HepG2 (cell line): ENCODE results near the gene CD163. TPM values are rescaled to one million over a fixed set of nuclear protein-coding genes. Genes with fewer than 3 reads are reported as not detected.

Experiments
- ATAC-seq: fragments of 200-7000 bp; cut with Tn5 transposase; 3 replicates; pipeline ENCODE4 v1.9.1; 2020; ENCODE audit warnings: mild to moderate bottlenecking, moderate library complexity
- BruUV-seq: library from RNA; stranded (reverse); fragments of 400-500 nt; replicated peaks from 2 replicates; lab custom pipeline; 2021; lab: Mats Ljungman, UMichigan
- CTCF ChIA-PET: fragments of 300-600 bp; formaldehyde crosslinking; extraction: SDS; loops from one replicate; lab custom pipeline; 2021; ENCODE audit warnings: low total read pairs, inconsistent platforms, low intra/inter-chr PET ratio; lab: Yijun Ruan, JAX
- POLR2A ChIA-PET: fragments of 350-600 bp; sonication (Branson Sonifier 250); formaldehyde crosslinking; loops from one replicate; lab custom pipeline; 2020; ENCODE audit warnings: antibody characterized with exemption, inconsistent platforms; lab: Yijun Ruan, JAX
- DNase-seq: peaks from one replicate; pipeline ENCODE4 v3.0.0-alpha.2; 2015; ENCODE audit warnings: low spot score
- FAIRE-seq: peaks from 3 replicates; lab custom pipeline; 2011; peaks lifted over from hg19 to GRCh38; lab: Jason Lieb, UNC
- H2AFZ ChIP-seq: one replicate; pipeline ENCODE4 v1.6.1; 2011; ENCODE audit warnings: low read length, inconsistent platforms
- H3K27ac ChIP-seq: fragments of 300-600 bp; 3 replicates; pipeline ENCODE4 v1.8.0; 2011; ENCODE audit warnings: mixed run types, mild to moderate bottlenecking, mixed read lengths, low read length, inconsistent platforms; ENCODE audit not compliant: insufficient read depth; ENCODE audit errors: extremely low read length
- H3K27me3 ChIP-seq, 2 experiments: fragments of 200-600 bp in 1 of 2; 2 replicates in 1 of 2; 3 replicates in 1 of 2; pipeline versions ENCODE4 v1.6.0 to v1.8.0; 2011; ENCODE audit warnings: low read length in 2 of 2, mild to moderate bottlenecking in 2 of 2, moderate library complexity in 2 of 2, inconsistent platforms in 1 of 2; ENCODE audit not compliant: insufficient read depth in 2 of 2, control insufficient read depth in 1 of 2
- H3K36me3 ChIP-seq, 2 experiments: fragments of 200-600 bp in 1 of 2; replicated peaks in 1 of 2; 2 replicates in 1 of 2; 3 replicates in 1 of 2; pipeline versions ENCODE4 v1.5.1 to v1.8.0; 2011; ENCODE audit warnings: low read length in 2 of 2, inconsistent platforms in 1 of 2; ENCODE audit not compliant: insufficient read depth in 2 of 2, control insufficient read depth in 1 of 2
- H3K4me1 ChIP-seq: 2 replicates; pipeline ENCODE4 v1.5.1; 2012; ENCODE audit warnings: low read length, inconsistent platforms; ENCODE audit not compliant: insufficient read depth
- H3K4me2 ChIP-seq: 2 replicates; pipeline ENCODE4 v1.6.0; 2011; ENCODE audit warnings: low read depth, low read length, inconsistent platforms
- H3K4me3 ChIP-seq, 3 experiments: fragments of 200-600 bp in 1 of 3; sonication (generic), shearing (Covaris generic) in 1 of 3; replicated peaks in 1 of 3; 2 replicates each; pipeline ENCODE4 v1.5.1; 2011 to 2016; ENCODE audit warnings: low read length in 3 of 3, inconsistent platforms in 2 of 3, low read depth in 2 of 3, mild to moderate bottlenecking in 2 of 3, control low read depth in 1 of 3, mixed read lengths in 1 of 3; ENCODE audit not compliant: insufficient read depth in 1 of 3
- H3K79me2 ChIP-seq: one replicate; pipeline ENCODE4 v1.6.1; 2011; ENCODE audit warnings: low read length, inconsistent platforms; ENCODE audit not compliant: insufficient read depth
- H3K9ac ChIP-seq: 2 replicates; pipeline ENCODE4 v1.6.0; 2011; ENCODE audit warnings: mild to moderate bottlenecking, low read depth, low read length, inconsistent platforms; ENCODE audit not compliant: insufficient read depth
- H3K9me3 ChIP-seq: 2 replicates; pipeline ENCODE4 v1.5.1; 2012; ENCODE audit warnings: mild to moderate bottlenecking, low read length
- H4K20me1 ChIP-seq: 2 replicates; pipeline ENCODE4 v1.6.0; 2011; ENCODE audit warnings: inconsistent platforms, mild to moderate bottlenecking, low read length, moderate library complexity; ENCODE audit not compliant: insufficient read depth
- CBX2 ChIP-seq, 2 experiments: fragments of 200-600 bp in 1 of 2; sonication (generic); formaldehyde crosslinking in 1 of 2; IDR thresholded peaks; 2 replicates each; pipeline versions ENCODE4 v1.7.0 to v1.8.1; 2018 to 2022; ENCODE audit warnings: low read depth in 2 of 2, low read length in 1 of 2, mild to moderate bottlenecking in 1 of 2, missing genetic modification reagents in 1 of 2
- EED ChIP-seq: sonication (generic); formaldehyde crosslinking; IDR thresholded peaks from 2 replicates; pipeline ENCODE4 v1.5.0; 2020; ENCODE audit warnings: mild to moderate bottlenecking, missing genetic modification reagents
- MAF1 ChIP-seq: sonication (generic); formaldehyde crosslinking; IDR thresholded peaks from 2 replicates; pipeline ENCODE4 v1.5.0; 2020; ENCODE audit warnings: missing genetic modification reagents, borderline replicate concordance
- MAFF ChIP-seq: IDR thresholded peaks from 2 replicates; pipeline ENCODE4 v1.6.1; 2011; ENCODE audit warnings: low read depth, low read length, improper control_type of control experiment
- MAFK ChIP-seq, 2 experiments: IDR thresholded peaks in 1 of 2; conservative IDR thresholded peaks in 1 of 2; 2 replicates each; pipeline ENCODE4 v1.6.1; 2011; ENCODE audit warnings: improper control_type of control experiment in 2 of 2, low read length in 2 of 2
- NFE2L1 ChIP-seq: sonication (generic); formaldehyde crosslinking; IDR thresholded peaks from 2 replicates; pipeline ENCODE4 v1.4.0; 2020; ENCODE audit warnings: missing genetic modification reagents, mild to moderate bottlenecking, borderline replicate concordance
- RELA ChIP-seq: sonication (generic); formaldehyde crosslinking; IDR thresholded peaks from 2 replicates; pipeline ENCODE4 v1.4.0; 2020; ENCODE audit warnings: missing genetic modification reagents
- RXRA ChIP-seq: sonication (generic); formaldehyde crosslinking; IDR thresholded peaks from 2 replicates; pipeline ENCODE4 v1.5.1; 2020; ENCODE audit warnings: missing genetic modification reagents
- SOX5 ChIP-seq: IDR thresholded peaks from 2 replicates; pipeline ENCODE4 v1.6.1; 2016; ENCODE audit warnings: borderline replicate concordance
- ZFP1 ChIP-seq: IDR thresholded peaks from 2 replicates; pipeline ENCODE4 v1.6.1; 2016
- ZKSCAN8 ChIP-seq: IDR thresholded peaks from 2 replicates; pipeline ENCODE4 v1.6.1; 2016; ENCODE audit warnings: borderline replicate concordance, missing genetic modification reagents, missing compliant biosample characterization
- ZNF44 ChIP-seq: sonication (generic); formaldehyde crosslinking; IDR thresholded peaks from 2 replicates; pipeline ENCODE4 v1.5.1; 2020; ENCODE audit warnings: mild to moderate bottlenecking, missing genetic modification reagents
- WGBS: methylation state at CpG from one replicate; pipeline ENCODE4 v1.1.6; 2017; ENCODE audit warnings: low lambda C conversion rate; 5-methylcytosine and 5-hydroxymethylcytosine counted together
- in situ Hi-C: cut with HindIII; loops from 2 replicates; pipeline ENCODE4 v1.10.0; 2017; ENCODE audit warnings: low pct_unique_long_range_greater_than_20kb; ENCODE audit not compliant: extremely low pct_ligation_motif_present
- intact Hi-C: fragments of 100-400 bp; cut with micrococcal nuclease; formaldehyde crosslinking; loops from one replicate; pipeline ENCODE4 v1.10.0; 2022; ENCODE audit not compliant: unreplicated experiment
- polyA plus RNA-seq, 8 experiments: library from polyadenylated mRNA; depleted of rRNA in 3 of 8; stranded (reverse) in 7 of 8; unstranded in 1 of 8; fragments of >200 nt; fragmentation: Illumina TruSeq in 4 of 8; extraction: Trizol in 4 of 8; gene quantifications; 2 replicates each; pipeline versions ENCODE4 v1.2.1 to v1.2.3, GENCODE V29; 2011 to 2016; ENCODE audit warnings: low read depth in 4 of 8, missing spikeins in 1 of 8, mixed read lengths in 1 of 8; ENCODE audit not compliant: insufficient read depth in 1 of 8
- total RNA-seq, 5 experiments: library from RNA; depleted of rRNA; stranded (reverse); fragments of >200 nt; fragmentation: Illumina TruSeq; extraction: Trizol; gene quantifications; 2 replicates each; pipeline ENCODE4 v1.2.3, GENCODE V29; 2016; ENCODE audit warnings: low read depth in 1 of 5
- TF ChIP-seq, protein P1 (sequence below): sonication (generic); formaldehyde crosslinking; IDR thresholded peaks from 2 replicates; pipeline ENCODE4 v1.9.0; 2021; ENCODE audit warnings: missing genetic modification reagents, borderline replicate concordance
- TF ChIP-seq, protein P2 (sequence below): sonication (generic); formaldehyde crosslinking; IDR thresholded peaks from 2 replicates; pipeline ENCODE4 v1.4.0; 2020; ENCODE audit warnings: missing genetic modification reagents, borderline replicate concordance

CD163 gene
- total and polyA plus RNA-seq, 2 of the 13 experiments (the other 11 are each of a cell fraction or from before 2014, with no cell fraction given) = not detected

DNA sequence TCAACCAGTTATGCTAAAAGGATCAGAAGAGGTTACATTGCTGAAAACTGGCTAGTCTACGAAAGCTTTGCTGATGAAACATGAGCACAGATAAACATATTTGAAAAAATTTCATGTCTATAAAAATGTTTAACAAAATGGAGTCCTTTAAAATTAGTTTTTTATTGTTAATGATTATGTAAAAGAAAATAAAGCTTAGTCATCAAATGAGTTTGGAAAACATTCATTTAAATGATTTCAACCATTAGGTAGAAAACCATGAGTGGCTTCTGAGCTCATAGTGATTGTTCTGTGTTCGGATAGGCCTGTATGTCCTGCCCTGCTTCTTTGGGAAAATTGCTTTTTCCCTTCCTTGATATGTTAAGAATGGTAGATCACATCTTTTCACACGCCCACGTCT is 59.0 kb downstream of the CD163 start:
- H3K79me2 ChIP-seq = no peaks in the 10 kb centered on the region
- H2AFZ ChIP-seq = no peak overlapping the region
- no peaks in the 10 kb centered on the region for H3K4me1 ChIP-seq
- no TSS peak for BruUV-seq
- H3K9me3 ChIP-seq = no peaks in the 10 kb centered on the region
- peak; percentile 57; the same call in 1 of the 2 replicates for TF ChIP-seq MAFF
- peak; percentile 40 to 76; a peak in 2 of 4 replicates for TF ChIP-seq MAFK (conservative IDR thresholded peaks at IDR 0.05 in 1 of 2, IDR thresholded peaks at IDR 0.05 in 1 of 2; ENCODE audit: low read length in 2 of 2)
- no peak for TF ChIP-seq ZNF44 (CRISPR knock-in tag)
- no peak overlapping the region for H3K4me2 ChIP-seq
- H3K27ac ChIP-seq = no peak overlapping the region
- no peaks in the 10 kb centered on the region for H3K27me3 ChIP-seq
- in situ Hi-C loops (no loop called here), intact Hi-C loops (no loop called here)
- no peak overlapping the region for H3K4me3 ChIP-seq
- ATAC-seq (no peak), DNase-seq (no peak), FAIRE-seq (no peak)
- H3K9ac ChIP-seq = no peak overlapping the region
- CTCF ChIA-PET = no interaction called here
- no peaks in the 10 kb centered on the region for H3K36me3 ChIP-seq
- WGBS = 3% methylated on average over 4 of the region's 4 CpGs
- no peaks in the 10 kb centered on the region for H4K20me1 ChIP-seq
- POLR2A ChIA-PET = no interaction called here

DNA sequence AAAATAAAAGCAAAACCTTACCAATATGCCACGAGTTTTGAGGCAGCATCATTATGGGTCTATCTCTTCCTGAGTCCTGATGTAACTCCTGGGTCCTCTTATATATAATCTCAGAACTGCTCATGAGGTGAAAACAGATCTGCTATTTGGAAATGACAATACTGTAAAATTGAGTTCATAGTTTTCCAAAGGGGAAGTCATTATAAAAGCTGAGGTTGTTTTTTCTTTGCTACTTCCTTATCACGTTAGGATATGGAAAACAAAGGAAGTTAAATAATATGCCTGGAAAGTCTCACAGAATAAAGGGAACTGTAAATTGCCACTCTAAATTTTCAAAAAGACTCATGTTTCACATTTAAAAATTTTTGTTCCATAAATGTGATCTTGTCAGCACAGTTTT is 59.5 kb downstream of the CD163 start, which contains the start of gene CD163L1:
Gene CD163L1, minus strand, starts transcription at position 78 of the 400 bp plus-strand sequence. Its CDS starts 26 bp downstream, at position 52.
- Histone ChIP-seq H3K27me3 (no peaks in the 10 kb centered on the region), H3K27ac (no peak within 1 kb of the TSS), H2AFZ (no peak within 1 kb of the TSS), H3K4me2 (no peak within 1 kb of the TSS), H3K4me3 (no peak within 1 kb of the TSS), H4K20me1 (no peaks in the 10 kb centered on the region), H3K9ac (no peak within 1 kb of the TSS), H3K4me1 (no peaks in the 10 kb centered on the region), H3K9me3 (no peaks in the 10 kb centered on the region), H3K79me2 (no peaks in the 10 kb centered on the region), H3K36me3 (no peaks in the 10 kb centered on the region)
- in situ Hi-C loops = no loop called here
- intact Hi-C loops = no loop called here
- BruUV-seq = no TSS peak
- TF ChIP-seq ZKSCAN8 (CRISPR knock-in tag) (no peak), SOX5 (CRISPR knock-in tag) (no peak), CBX2 (IDR thresholded peaks at IDR 0.05; ENCODE audit: low read depth, low read length) (no peak), CBX2 (CRISPR knock-in tag; IDR thresholded peaks at IDR 0.05; ENCODE audit: low read depth) (no peak), MAF1 (CRISPR knock-in tag) (no peak), NFE2L1 (CRISPR knock-in tag) (no peak), RXRA (CRISPR knock-in tag) (no peak), ZFP1 (CRISPR knock-in tag) (no peak), EED (CRISPR knock-in tag) (no peak), RELA (CRISPR knock-in tag) (no peak)
- TF ChIP-seq, protein P1, sequence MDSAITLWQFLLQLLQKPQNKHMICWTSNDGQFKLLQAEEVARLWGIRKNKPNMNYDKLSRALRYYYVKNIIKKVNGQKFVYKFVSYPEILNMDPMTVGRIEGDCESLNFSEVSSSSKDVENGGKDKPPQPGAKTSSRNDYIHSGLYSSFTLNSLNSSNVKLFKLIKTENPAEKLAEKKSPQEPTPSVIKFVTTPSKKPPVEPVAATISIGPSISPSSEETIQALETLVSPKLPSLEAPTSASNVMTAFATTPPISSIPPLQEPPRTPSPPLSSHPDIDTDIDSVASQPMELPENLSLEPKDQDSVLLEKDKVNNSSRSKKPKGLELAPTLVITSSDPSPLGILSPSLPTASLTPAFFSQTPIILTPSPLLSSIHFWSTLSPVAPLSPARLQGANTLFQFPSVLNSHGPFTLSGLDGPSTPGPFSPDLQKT (CRISPR knock-in tag) = no peak
- TF ChIP-seq, protein P2, sequence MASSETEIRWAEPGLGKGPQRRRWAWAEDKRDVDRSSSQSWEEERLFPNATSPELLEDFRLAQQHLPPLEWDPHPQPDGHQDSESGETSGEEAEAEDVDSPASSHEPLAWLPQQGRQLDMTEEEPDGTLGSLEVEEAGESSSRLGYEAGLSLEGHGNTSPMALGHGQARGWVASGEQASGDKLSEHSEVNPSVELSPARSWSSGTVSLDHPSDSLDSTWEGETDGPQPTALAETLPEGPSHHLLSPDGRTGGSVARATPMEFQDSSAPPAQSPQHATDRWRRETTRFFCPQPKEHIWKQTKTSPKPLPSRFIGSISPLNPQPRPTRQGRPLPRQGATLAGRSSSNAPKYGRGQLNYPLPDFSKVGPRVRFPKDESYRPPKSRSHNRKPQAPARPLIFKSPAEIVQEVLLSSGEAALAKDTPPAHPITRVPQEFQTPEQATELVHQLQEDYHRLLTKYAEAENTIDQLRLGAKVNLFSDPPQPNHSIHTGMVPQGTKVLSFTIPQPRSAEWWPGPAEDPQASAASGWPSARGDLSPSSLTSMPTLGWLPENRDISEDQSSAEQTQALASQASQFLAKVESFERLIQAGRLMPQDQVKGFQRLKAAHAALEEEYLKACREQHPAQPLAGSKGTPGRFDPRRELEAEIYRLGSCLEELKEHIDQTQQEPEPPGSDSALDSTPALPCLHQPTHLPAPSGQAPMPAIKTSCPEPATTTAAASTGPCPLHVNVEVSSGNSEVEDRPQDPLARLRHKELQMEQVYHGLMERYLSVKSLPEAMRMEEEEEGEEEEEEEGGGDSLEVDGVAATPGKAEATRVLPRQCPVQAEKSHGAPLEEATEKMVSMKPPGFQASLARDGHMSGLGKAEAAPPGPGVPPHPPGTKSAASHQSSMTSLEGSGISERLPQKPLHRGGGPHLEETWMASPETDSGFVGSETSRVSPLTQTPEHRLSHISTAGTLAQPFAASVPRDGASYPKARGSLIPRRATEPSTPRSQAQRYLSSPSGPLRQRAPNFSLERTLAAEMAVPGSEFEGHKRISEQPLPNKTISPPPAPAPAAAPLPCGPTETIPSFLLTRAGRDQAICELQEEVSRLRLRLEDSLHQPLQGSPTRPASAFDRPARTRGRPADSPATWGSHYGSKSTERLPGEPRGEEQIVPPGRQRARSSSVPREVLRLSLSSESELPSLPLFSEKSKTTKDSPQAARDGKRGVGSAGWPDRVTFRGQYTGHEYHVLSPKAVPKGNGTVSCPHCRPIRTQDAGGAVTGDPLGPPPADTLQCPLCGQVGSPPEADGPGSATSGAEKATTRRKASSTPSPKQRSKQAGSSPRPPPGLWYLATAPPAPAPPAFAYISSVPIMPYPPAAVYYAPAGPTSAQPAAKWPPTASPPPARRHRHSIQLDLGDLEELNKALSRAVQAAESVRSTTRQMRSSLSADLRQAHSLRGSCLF (CRISPR knock-in tag) = no peak
- ChIA-PET POLR2A (no interaction called here), CTCF (no interaction called here)
- FAIRE-seq (no peak), DNase-seq (no peak), ATAC-seq (no peak)
- 2% methylated on average over 2 of the region's 2 CpGs for WGBS
